IPS DF 19.7 (cell line): ENCODE data around the gene ARHGAP12.
"Not testable (repeated sequence)": the region's sequence is repeated elsewhere in the genome, so short reads cannot be mapped to it uniquely, and the experiment has no call there.

Source experiments
- DNase-seq: peaks from one replicate; pipeline ENCODE4 v3.0.0-alpha.2; 2013; ENCODE audit warnings: low read depth, low spot score

The ARHGAP12 gene

DNA sequence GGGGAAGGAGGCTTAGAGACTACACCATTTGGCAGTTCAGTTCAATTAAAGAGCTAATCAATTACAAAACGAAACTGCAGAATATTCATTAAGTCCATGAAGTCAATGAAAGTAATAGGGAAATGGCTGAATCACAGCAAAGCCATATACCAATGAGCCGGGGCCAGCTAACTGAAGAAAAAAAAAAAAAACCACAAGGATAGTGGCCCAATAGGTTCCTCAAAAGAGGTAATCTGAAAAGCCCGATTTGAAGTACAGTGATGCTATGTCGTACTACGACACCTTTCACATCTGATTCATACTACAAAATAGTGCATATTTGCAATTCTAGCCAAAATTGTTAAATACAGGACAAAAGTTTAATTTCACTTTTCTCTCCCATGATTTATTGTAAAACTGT is 2.5 kb downstream of the ARHGAP12 start:
- no peak for DNase-seq

DNA sequence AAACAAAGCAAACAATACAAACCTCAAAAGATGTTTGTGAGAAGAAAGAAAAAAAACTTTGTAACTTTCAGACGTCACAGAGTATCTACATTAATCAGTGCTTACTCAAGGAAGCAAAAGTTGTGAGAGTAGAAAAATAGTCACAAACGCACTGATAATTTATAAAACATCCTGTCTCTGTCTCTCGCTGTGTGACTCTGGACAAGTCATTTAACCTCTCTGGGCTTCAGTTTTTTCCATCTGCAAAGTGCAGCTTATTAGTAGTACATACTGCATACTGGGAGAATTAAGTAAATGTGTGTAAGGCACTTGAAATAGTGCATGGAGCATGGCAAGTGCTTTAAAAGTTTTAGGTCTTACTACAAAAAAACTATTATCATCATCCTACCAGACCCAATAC is 3.8 kb downstream of the ARHGAP12 start:
- DNase-seq = no peak

DNA sequence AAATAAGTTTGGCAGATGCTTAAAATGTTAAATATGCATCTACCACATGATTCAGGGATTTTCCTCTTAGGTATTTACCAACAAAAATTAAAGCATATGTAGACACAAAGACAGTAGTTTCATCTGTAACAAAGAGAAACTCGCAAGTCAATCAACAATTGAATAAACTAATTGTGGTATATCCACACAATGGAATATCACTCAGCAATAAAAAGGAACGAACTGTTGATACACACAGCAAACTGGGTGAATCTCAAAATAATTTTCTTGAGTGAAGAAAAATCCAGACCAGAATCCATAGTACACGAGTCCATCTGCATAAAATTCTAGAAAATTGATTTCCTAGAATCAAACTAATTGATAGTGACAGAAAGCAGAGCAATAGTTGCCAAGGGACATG is 5.2 kb downstream of the ARHGAP12 start:
- no peak for DNase-seq

DNA sequence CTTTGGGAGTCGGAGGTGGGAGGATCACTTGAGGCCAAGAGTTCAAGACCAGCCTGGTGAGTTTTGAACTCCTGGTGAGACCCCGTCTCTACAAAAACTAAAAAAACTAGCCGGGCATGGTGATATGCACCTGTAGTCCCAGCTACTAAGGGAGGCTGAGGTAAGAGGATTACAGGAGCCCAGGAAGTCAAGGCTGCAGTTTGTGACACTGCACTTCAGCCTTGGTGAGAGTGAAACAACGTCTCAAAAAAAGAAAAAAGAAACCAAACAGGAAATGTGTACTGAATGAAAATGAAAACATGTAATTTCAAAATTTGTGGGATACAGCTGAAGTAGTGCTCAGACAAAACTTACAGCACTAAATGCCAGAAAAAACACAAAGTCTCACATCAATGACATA is 7.6 kb downstream of the ARHGAP12 start:
- DNase-seq = no peak

DNA sequence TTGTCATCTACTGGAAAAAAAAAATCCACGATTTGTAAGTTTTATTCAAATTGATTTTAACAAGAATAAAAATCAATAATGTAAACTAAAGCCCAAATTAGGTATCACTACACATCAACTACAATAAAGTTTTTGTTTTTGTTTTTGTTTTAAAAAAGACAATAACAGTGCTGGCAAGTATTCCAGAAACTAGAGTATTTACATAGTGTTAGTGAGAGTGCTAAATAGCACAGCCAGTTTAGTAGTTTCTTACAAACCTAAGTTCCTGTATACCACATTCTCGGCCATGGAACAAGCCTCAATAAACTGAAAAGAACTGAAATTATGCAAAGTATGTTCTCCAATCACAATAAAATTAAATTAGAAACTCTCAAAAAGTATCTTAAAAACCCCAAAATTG is 8.1 kb downstream of the ARHGAP12 start:
- DNase-seq = no peak

DNA sequence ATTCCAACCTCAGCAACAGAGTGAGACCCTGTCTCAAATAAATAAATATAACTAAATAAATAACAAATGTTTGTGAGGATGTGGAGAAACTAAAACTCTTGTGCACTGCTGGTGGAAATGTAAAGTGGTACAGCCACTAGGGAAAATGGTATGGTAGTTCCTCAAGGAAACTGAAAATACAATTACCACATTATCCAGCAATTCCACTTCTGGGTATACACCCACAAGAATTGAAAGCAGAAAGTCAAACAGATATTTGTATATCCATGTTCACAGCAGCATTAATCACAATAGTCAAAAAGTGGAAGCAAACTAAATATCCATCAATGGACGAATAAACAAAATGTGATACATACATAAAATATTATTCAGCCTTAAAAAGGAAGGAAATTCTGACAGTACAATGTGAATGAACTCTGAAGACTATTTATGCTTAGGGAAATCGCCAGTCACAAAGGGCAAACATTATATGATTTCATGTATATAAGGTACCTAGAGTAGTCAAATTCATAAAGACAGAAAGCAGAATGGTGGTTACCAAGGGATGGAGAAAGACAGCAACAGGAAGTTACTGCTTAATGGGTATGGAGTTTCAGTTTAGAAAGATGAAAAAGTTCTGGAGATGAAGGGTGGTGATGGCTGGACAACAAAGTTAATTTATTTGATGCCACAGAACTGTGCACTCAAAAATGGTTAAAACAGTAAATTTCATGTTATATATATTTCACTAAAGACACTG is 9.8 kb downstream of the ARHGAP12 start:
- DNase-seq = no peak

DNA sequence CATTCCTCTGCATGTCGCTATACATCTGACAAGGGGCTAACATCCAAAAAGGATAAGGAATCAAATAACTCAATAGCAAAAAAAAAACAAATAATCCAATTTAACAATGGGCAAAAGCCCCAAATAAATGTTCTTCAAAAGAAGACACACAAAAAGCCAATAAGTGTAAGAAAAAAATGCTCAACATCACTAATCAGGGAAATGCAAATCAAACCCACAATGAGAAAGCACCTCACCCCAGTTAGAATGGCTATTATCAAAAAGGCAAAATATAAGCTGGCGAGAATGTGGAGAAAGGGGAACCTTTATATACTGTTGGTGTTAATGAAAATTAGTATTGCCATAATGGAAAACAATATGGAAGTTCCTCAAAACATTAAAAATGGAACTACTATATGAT is 14.3 kb downstream of the ARHGAP12 start:
- DNase-seq = no peak

DNA sequence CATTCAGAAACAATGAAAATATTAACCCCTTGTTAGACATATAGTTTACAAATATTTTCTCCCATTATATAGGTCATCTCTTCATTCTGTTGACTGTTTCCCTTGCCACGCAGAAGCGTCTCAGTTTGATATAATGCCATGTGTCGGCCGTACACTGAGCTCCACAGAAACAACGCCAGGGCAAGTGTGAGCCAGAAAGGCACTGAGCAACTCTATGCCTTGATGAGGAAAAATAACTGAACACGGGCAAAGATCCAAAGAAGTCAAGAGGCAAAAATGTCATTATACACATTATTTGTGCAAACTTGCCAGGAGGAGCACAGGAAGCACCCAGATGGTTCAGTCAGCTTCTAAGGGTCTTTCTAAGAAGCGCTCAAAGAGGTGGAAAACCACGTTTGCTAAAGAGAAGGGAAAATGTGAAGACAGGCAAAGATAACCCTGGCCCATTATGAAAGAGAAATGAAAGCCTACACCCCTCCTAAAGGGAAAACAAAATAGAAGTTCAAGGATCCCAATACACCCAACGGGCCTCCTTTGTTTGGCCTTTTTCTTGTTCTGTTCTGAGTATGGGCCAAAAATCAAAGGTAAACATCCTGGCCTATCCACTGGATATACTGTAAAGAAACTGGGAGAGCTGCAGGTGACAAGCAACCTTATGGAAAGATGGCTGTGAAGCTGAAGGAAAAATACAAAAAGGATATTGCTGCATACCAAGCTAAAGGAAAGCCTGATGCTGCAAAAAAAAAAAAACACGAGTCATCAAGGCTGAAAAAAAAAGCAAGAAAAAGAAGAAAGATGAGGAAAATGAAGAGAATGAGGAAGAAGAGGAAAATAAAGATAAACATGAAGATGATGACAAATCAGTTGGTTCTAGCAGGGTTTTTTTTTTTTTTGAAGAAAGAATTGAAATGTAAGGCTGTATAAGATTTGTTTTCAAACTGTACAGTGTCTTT is 15.5 kb downstream of the ARHGAP12 start:
- DNase-seq = no peak

DNA sequence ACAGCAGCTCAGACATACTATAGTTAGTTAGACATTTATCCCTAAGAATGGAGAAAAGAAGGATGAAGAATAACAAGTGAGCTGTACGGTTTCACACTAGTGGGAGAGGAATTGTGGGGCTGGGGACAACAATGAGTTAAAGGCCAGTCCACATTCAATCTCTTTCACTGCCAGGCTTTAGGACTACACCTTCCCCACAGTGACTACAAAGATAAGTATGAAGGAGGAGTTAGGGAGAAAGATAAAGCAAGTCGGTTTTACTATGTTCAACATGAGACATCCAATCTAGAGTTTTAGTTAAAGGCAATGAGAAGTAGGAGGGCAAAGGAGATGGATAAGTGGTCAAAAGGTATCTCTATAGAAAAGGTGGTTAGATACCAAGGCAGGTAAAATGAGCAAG is 16.3 kb downstream of the ARHGAP12 start:
- DNase-seq = no peak

DNA sequence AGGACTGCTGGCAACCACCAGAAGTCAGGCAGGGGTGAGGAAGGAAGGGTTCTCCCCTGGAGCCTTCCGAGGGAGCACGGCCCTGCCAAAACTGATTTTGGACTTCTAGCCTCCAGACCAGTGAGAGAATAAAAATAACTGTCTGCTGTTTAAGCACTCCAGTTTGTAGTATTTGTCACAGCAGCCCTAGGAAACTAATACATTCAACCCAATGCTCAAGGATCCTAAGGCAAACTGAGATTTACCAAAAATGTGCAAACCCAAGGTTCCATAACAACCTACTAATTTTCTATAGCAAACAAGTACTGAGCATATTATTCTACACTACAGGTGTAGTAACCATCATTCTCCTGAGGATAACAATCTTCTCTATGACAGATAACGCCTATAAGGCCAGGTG is 18.6 kb downstream of the ARHGAP12 start:
- DNase-seq = no peak

DNA sequence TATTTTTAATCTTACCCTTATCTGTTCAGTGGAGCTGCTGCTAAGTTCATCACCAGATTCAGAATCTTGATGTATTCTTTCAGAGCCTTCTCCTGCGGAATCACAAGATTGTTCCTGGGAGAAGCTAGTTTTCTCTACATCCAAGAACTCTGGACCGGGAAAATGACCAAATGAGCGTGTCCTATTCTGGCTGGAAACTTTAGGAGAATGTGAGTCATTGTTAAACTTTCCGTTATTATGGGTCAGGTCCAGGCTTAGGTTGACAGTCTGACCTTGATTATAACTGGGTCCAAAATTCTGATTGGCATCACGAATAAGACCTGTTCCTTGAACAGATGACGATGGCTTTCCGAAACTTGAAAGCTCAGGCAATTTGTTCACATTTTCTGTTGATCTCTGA is 20.5 kb downstream of the ARHGAP12 start:
- DNase-seq = no peak

DNA sequence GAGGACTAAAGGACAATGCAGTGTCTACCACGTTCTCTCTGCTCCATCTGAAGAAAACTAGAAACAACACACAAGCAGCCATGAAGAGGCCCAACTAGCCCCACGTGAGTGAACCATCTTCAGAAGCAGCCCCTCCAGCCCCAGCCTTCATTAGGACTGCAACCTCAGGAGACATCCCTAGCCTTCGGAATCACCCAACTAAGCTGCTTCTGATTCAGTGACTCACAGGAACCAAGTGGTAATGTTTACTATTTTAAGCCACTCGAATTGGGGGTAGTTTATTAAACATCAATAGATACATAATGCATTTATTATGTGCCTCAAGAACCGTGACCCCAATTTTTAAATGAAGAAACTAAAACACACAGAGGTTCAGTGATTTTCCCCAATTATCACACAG is 22.6 kb downstream of the ARHGAP12 start:
- DNase-seq = no peak

DNA sequence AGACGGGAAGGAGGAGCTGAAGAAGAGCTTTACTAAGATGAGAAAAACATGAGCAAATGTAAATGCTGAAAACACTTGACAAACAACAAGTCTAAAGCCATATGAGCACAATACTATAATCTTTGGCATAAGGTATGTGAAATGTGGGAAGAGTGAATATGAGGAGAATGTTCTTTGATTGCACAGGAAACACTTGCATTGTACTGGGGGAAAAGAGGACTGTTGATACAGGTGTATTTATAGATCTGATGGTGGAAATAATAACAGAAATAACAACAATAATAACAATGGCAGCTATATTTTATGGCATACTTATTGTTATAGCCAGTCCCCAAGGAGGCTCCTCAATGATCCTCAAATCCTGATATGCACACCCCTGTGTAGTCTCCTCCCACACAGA is 23.0 kb downstream of the ARHGAP12 start:
- DNase-seq = no peak

DNA sequence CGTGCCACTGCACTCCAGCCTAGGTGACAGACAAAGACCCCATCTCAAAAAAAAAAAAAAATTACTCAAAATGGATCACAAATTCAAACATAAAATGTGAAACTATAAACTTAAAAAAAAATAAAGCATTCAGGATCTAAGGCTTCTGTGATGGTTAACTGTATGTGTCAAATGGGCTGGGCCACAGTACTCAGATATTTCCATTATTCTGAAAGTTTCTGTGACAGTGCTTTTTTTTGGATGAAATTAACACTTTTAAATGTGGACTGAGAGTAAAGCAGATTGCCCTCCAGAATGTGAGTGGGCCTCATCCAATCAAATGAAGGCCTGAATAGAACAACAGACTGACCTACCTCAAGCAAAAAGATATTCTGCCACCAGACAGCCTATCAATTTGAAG is 26.0 kb downstream of the ARHGAP12 start:
- DNase-seq = no peak

DNA sequence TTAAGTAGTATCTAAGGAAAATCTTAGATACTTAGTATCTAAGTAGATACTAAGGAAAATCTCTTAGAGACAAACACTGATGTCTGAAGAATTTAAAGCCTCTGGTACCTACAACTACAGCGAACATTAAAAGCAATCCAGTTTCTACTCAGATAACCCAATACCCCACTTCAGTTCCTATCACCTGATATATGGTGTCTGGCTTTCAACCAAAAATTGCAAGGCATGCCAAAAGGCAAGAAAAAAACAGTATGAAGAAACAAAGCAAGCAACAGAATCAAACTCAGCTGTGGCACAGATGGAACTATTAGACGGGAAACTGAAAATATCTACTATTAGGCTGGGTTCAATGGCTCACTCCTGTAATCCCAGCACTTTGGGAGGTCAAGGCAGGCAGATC is 31.1 kb downstream of the ARHGAP12 start:
- DNase-seq = no peak

DNA sequence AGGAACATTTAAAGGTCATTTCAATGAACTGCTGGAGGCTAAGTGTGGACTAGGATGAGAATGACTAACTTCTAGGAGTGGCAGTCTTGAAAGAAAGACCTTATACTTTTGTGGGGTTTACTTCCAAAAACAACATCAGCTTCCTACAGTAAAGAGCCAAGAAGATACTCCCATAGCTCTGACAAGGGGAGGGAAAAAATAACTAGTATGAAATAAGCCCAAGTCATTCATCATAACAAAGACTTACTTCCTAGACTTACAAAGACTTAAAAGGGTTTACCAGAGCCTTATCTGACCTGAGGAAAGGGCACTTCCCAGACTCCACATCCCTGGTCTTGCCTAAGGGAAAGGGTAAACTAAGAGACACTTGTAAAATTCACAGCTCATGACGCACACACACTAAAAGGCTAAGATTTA is 31.7 kb downstream of the ARHGAP12 start:
- no peak for DNase-seq

DNA sequence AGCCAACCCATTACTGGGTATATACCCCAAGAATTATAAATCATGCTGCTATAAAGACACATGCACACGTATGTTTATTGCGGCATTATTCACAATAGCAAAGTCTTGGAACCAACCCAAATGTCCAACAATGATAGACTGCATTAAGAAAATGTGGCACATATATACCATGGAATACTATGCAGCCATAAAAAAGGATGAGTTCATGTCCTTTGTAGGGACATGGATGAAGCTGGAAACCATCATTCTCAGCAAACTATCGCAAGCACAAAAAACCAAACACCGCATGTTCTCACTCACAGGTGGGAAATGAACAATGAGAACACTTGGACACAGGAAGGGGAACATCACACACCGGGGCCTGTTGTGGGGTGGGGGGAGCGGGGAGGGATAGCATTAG is 32.9 kb downstream of the ARHGAP12 start:
- not testable (repeated sequence) for DNase-seq

DNA sequence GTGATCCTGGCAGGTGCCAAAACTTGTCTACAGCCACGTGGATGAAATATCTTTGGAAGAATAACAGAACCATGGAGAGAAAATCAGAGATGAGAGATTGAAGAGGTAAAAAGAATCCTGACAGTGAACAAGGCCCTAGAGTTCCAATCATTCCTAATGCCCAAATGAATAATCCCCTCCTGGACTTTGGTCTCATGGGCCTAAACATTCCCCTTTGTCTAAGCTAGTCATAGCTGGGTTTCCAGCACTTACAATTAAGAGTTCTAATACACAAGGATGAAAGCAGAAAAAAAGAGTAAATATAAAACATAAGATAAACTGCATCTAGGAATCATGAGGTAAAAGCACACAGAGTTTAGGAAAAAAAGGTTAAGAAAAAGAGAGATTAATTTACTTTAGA is 40.2 kb downstream of the ARHGAP12 start:
- no peak for DNase-seq

DNA sequence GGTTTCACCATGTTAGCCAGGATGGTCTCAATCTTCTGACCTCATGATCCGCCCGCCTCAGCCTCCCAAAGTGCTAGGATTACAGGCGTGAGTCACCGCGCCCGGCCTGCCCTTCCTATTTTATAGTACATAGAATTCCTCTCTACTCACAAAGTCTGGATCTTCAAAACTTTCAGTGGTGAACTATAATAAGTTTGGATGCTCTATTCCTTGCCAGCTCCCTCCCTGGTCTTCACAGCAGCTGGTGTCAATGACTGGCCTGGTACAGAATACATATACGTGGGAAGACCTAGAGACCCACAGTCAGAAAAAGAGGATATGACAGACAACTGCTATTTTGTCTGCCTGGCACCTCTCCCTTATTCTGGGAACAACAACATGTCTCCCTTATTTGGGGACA is 40.8 kb downstream of the ARHGAP12 start:
- no peak for DNase-seq

DNA sequence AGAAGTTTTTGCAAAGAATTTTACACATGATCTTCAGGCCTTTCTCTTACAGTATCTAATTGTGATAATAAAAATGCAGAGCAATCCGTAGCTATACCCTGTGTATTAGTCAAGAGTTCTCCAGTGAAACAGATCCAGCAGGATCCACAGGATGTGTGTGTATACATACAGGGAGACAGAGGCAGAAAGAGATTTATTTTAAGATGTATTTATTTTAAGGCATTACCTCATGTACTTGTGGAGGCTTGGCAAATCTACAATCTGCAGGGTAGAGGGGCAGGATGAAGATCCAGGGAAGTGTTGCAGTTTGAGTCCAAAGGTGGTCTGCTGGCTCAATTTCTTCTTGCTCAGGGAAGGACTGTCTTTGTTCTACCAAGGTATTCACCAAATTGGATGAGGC is 41.7 kb downstream of the ARHGAP12 start:
- DNase-seq = no peak

DNA sequence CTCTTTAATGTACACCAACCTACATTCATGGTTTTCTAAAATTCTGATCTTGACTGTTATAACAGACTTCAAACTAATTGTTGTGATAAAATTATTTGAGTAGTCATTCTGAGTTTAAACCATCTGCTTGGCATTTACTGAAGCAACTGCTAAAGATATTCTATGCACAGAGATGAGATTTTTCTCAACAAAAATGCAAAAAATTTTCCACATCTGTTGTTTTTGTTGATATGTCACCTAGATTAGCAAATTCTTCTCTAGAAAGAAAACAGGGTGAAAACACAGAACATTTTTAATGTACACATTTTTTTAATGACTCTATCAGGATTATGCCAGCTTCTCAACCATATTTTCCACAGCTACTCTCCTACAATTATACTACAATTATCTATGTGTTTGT is 42.7 kb downstream of the ARHGAP12 start:
- DNase-seq = no peak

DNA sequence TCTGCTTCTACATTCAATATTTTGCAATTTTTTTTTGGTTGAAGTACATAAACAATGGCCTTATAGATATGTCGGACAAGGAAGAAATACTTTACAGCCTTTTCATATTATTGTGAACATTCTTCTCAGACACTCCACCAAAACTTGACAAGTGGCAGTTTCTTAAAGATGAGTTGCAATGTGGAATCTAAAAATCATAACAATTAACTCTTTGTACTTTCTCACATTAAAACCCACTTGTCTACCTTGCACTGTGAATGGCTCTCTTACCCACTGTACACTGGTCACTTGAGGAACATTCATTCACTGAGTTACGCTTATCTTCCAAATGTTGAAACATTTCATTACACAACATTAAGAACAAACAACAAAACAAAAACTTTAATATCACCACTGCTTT is 44.2 kb downstream of the ARHGAP12 start:
- DNase-seq = no peak

DNA sequence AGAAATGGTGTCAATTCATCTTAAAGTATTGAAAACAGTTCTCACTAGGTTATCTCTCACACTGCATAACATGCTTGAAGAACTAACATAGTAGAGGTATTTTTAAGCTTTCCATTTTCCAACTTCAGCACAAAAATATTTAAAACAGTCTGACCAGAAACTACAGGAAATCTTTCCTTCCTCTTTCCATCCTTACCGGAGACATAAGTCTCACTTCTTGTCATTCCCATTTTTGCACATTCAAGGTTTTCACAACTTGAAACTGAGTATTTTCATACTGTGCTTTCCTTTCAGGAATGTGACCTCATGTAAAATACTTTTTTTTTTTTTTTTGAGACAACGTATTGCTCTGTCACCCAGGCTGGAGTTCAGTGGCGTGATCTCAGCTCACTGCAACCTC is 45.2 kb downstream of the ARHGAP12 start:
- no peak for DNase-seq
